Testis (tissue), 3 donors: ENCODE results near the gene EIF2AK3. TPM values are rescaled to one million over a fixed set of nuclear protein-coding genes. Genes with fewer than 3 reads are reported as not detected.
A peak's percentile ranks its signal among the peaks of the same experiment; 100 is the strongest.
"Not testable (repeated sequence)": the region's sequence is repeated elsewhere in the genome, so short reads cannot be mapped to it uniquely, and the experiment has no call there.

Experiments
- DNase-seq: peaks from one replicate; pipeline ENCODE4 v3.0.0-alpha.2; 2019
- H3K27ac ChIP-seq, 2 donors: fragments of 200-600 bp; sonication (generic); one replicate each; pipeline ENCODE4 v1.5.1; 2019
- H3K27me3 ChIP-seq: fragments of 200-600 bp; sonication (generic); one replicate; pipeline ENCODE4 v1.5.1; 2019
- H3K36me3 ChIP-seq: fragments of 200-600 bp; sonication (generic); one replicate; pipeline ENCODE4 v1.5.1; 2017; ENCODE audit warnings: low read depth; ENCODE audit errors: missing control alignments
- H3K4me1 ChIP-seq: fragments of 200-600 bp; sonication (generic); one replicate; pipeline ENCODE4 v1.5.1; 2019
- H3K4me3 ChIP-seq, 2 donors: fragments of 200-600 bp; sonication (generic); one replicate each; pipeline ENCODE4 v1.5.1; 2017 to 2019
- H3K9me3 ChIP-seq: fragments of 200-600 bp; sonication (generic); one replicate; pipeline ENCODE4 v1.5.1; 2017
- POLR2A ChIP-seq: fragments of 450-650 bp; IDR thresholded peaks from one replicate; pipeline ENCODE4 v1.6.1; 2017; ENCODE audit warnings: antibody characterized with exemption, mild to moderate bottlenecking, moderate library complexity
- WGBS, 2 donors: methylation state at CpG; one replicate each; pipeline ENCODE4 v1.1.5; 2018; 5-methylcytosine and 5-hydroxymethylcytosine counted together
- intact Hi-C: fragments of 100-400 bp; cut with DNase I; formaldehyde crosslinking; loops from one replicate; pipeline ENCODE4 v1.15.1; 2023; ENCODE audit warnings: low total_unique reads
- polyA plus RNA-seq: library from polyadenylated mRNA; stranded (reverse); fragments of 350-450 nt; fragmentation: Illumina TruSeq; extraction: RNeasy Lipid Tissue Mini Kit (QIAGEN cat#74804); gene quantifications from one replicate; pipeline ENCODE4 v1.2.3, GENCODE V29; 2014; ENCODE audit warnings: low read depth, low replicate concordance; ENCODE audit not compliant: insufficient read depth
- total RNA-seq, 2 donors: library from RNA; depleted of rRNA; stranded (reverse); fragments of >200 nt; gene quantifications; one replicate each; pipeline ENCODE4 v1.2.3, GENCODE V29; 2016
- TF ChIP-seq, protein P1 (sequence below), 3 experiments: fragments of 450-650 bp in 2 of 3; fragments of 200-600 bp in 1 of 3; sonication (generic) in 1 of 3; IDR thresholded peaks; one replicate each; pipeline ENCODE4 v1.5.1; 2016 to 2019; ENCODE audit warnings: antibody characterized with exemption in 3 of 3, mild to moderate bottlenecking in 2 of 3, moderate library complexity in 1 of 3

EIF2AK3 gene
- total and polyA plus RNA-seq, 3 donors from 2014 or later, result 9.0 to 14.7 (median 9.8) TPM

DNA sequence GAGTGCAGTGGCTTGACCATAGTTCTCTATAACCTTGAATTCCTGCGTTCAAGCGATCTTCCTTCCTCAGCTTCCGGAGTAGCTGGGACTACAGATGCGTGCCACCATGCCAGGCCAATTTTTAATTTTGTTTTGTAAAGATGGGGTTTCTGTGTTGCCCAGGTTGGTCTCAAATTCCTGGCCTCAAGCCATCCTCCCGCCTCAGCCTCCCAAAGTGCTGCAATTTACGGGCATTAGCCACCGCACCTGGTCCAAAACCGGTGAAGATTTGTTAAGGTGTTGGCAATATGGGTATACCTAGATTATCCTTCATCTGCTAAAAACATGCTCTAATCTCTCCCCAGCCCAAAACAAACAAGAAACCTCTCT is 1.3 kb upstream of the EIF2AK3 start:
- intact Hi-C loops, result no loop called here
- Histone ChIP-seq H3K4me1 (peaks cover 7% of the 10 kb centered on the region), H3K36me3 (no peaks in the 10 kb centered on the region), H3K27ac (peak overlapping the region; percentile 89 to 97), H3K27me3 (no peaks in the 10 kb centered on the region), H3K9me3 (no peaks in the 10 kb centered on the region), H3K4me3 (peak overlapping the region; percentile 55 to 89)
- 49 to 70% methylated on average over 8 of the region's 8 CpGs for WGBS, 2 donors
- no peak for TF ChIP-seq POLR2A
- TF ChIP-seq, protein P1, sequence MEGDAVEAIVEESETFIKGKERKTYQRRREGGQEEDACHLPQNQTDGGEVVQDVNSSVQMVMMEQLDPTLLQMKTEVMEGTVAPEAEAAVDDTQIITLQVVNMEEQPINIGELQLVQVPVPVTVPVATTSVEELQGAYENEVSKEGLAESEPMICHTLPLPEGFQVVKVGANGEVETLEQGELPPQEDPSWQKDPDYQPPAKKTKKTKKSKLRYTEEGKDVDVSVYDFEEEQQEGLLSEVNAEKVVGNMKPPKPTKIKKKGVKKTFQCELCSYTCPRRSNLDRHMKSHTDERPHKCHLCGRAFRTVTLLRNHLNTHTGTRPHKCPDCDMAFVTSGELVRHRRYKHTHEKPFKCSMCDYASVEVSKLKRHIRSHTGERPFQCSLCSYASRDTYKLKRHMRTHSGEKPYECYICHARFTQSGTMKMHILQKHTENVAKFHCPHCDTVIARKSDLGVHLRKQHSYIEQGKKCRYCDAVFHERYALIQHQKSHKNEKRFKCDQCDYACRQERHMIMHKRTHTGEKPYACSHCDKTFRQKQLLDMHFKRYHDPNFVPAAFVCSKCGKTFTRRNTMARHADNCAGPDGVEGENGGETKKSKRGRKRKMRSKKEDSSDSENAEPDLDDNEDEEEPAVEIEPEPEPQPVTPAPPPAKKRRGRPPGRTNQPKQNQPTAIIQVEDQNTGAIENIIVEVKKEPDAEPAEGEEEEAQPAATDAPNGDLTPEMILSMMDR (IDR thresholded peaks at IDR 0.05), result no peak
- no peak for DNase-seq

DNA sequence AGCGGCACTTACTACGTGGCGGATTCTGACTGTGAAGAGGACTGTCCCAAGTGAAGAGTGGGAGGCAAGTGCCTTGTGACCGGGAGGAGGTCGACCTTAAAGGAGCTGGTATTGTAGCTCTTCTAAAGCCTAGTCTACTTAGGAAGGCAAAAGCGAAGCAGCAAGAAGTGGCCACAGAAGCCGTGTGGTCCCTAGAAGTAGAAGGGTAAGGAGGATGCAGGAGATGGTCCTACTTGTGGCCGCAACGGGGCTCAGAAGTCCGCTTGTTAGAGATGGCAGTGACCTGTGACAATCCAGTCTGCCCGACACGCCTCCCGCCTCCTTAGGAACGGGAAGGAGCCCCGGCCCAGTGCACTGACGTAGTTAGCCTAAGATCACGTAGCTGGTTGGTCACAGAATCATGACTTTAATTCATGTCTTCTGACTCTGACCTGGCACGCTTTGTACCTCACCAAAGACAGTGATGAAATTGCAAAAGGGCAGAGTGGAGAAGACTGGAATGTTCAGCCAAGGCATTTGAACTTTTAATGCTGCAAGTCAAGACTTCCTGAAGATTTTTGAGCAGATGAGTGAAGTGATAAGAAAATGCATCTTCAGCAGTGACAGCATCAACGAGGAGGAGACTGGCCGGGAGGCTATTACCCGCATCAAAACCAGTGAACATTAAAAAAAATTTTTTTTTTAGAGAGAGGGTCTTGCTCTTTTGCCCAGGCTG is 749 bp upstream of the EIF2AK3 start:
- peak overlapping the region; percentile 55 to 89 for H3K4me3 ChIP-seq
- 3 to 5% methylated on average over 13 to 21 of the region's 21 CpGs for WGBS, 2 donors
- intact Hi-C loops, result no loop called here
- H3K27ac ChIP-seq, result peak overlapping the region; percentile 89 to 97
- TF ChIP-seq, protein P1 (IDR thresholded peaks at IDR 0.05), result no peak
- TF ChIP-seq POLR2A, result peak; percentile 63
- H3K36me3 ChIP-seq, result no peaks in the 10 kb centered on the region
- H3K9me3 ChIP-seq, result no peaks in the 10 kb centered on the region
- no peaks in the 10 kb centered on the region for H3K27me3 ChIP-seq
- H3K4me1 ChIP-seq, result peaks cover 7% of the 10 kb centered on the region
- DNase-seq, result peak; percentile 94

DNA sequence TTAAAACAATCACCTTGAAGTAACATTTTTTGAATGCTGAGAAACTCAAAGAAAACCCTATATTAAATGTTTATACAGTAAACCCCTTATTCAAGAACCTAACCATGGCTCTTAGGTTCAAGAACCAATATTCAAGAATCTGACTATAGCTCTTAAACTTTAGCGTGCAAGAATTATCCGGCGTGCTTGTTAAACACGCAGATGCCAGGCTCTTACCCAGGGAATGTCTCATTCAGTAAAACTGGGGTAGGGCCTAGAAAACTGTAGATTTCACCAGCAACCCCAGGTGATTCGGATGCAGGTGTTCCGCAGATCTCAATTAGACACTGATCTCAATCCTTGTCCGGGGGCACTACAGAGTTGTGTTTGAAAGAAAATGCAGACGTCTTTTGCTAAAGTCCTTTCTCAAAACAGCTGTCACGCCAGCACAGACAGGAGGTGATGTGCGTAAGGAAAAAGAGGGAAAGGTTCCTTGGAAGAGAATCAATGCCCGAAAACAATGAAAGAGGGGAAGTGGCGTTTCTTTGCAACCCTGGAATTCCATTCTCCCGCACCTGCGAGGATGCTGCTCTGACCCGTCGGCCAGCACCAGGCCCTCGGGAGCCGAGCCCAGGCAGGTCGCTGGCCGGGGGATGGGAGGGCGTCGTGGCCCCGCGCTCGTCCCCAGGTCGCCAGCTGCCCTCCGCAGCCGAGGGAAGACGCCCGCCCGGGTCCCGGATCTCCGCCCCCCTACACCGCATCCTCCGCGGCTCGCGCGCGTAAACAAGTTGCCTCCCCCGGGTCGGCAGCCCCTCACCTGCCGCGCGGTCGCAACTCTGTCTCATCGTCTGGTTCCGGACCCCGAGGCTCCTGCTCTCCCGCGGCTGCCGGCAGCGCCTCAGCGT is 851 bp downstream of the EIF2AK3 start:
- TF ChIP-seq, protein P1 (IDR thresholded peaks at IDR 0.05), result no peak
- no peak for TF ChIP-seq POLR2A
- intact Hi-C loops, result no loop called here
- peak overlapping the region; percentile 89 to 95 for H3K4me3 ChIP-seq
- H3K4me1 ChIP-seq, result peaks cover 7% of the 10 kb centered on the region
- peak; percentile 29 for DNase-seq
- no peaks in the 10 kb centered on the region for H3K36me3 ChIP-seq
- WGBS, 2 donors, result 2% methylated on average over 20 to 42 of the region's 54 CpGs
- H3K27me3 ChIP-seq, result no peaks in the 10 kb centered on the region
- peak overlapping the region; percentile 91 to 97 for H3K27ac ChIP-seq
- H3K9me3 ChIP-seq, result no peaks in the 10 kb centered on the region

DNA sequence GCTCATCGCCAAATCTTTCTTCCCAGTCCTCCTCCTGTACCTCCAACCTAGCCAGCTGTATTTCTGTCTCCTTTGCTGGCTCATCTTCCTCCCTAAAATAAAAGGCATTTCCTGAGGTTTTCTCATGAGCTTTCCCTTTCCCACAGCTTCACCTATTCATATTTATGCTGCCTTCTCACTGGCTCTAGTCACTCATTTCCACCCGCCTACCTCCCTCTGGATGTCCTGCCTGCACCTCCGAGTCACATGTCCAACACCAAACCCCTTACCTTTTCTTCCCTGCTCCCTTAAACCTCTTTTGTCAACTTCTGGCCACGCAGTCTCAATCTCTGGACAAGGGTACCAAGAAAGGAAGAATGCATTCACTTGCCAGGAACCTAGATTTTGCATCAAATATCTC is 2.8 kb downstream of the EIF2AK3 start:
- intact Hi-C loops, result no loop called here
- Histone ChIP-seq H3K36me3 (no peaks in the 10 kb centered on the region), H3K9me3 (no peaks in the 10 kb centered on the region), H3K4me1 (peaks cover 7% of the 10 kb centered on the region), H3K4me3 (no peak overlapping the region), H3K27me3 (no peaks in the 10 kb centered on the region), H3K27ac (no peak overlapping the region)
- WGBS, 2 donors, result 83 to 86% methylated on average over 4 of the region's 4 CpGs
- no peak for TF ChIP-seq POLR2A
- TF ChIP-seq, protein P1 (IDR thresholded peaks at IDR 0.05), result no peak
- DNase-seq, result no peak

DNA sequence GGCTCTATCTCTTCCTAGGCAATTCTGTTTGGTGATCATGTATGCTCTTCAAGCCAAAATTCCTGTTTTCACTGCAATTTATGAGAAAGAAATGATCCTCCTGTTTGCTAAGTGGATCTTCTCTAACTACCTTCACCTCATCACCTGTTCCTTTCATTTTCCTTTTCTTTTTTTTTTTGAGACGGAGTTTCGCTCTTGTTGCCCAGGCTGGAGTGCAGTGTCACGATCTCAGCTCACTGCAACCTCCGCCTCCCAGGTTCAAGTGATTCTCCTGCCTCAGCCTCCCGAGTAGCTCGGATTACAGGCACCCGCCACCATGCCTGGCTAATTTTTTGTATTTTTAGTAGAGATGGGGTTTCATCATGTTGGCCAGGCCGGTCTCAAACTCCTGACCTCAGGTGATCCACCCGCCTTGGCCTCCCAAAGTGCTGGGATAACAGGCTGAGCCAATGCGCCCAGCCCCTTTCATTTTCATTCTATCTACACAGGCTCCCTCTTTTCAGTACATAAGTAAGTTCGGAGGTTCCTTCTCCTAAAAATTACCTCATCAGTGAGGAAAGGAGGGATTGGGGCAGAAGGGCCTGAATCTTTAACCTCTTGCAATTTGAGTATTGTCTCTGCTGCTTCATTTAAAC is 3.3 kb downstream of the EIF2AK3 start:
- H3K27ac ChIP-seq, intact Hi-C loops, H3K27me3 ChIP-seq, H3K4me3 ChIP-seq, H3K9me3 ChIP-seq, H3K4me1 ChIP-seq, DNase-seq, H3K36me3 ChIP-seq: not testable (repeated sequence)
- 93 to 97% methylated on average over 11 of the region's 11 CpGs for WGBS, 2 donors
